Nephron progenitor cell (in vitro differentiated cells): ENCODE measurements around the gene RAB36.

Source experiments
- DNase-seq: peaks from one replicate; pipeline ENCODE4 v3.0.0; 2021
- H3K27ac Mint-ChIP-seq: 2 replicates; pipeline ENCODE4 v1.8.0; 2021; ENCODE audit warnings: mild to moderate bottlenecking, moderate library complexity, mixed read lengths
- H3K27me3 Mint-ChIP-seq: 2 replicates; pipeline ENCODE4 v1.8.0; 2021; ENCODE audit warnings: mild to moderate bottlenecking, low read depth, mixed read lengths; ENCODE audit not compliant: poor library complexity
- H3K36me3 Mint-ChIP-seq: 2 replicates; pipeline ENCODE4 v1.8.0; 2021; ENCODE audit warnings: low read depth, mixed read lengths
- H3K4me1 Mint-ChIP-seq: 2 replicates; pipeline ENCODE4 v1.8.0; 2021; ENCODE audit warnings: mixed read lengths
- H3K4me3 Mint-ChIP-seq: 2 replicates; pipeline ENCODE4 v1.8.0; 2021; ENCODE audit warnings: mild to moderate bottlenecking, moderate library complexity, mixed read lengths
- H3K9me3 Mint-ChIP-seq: 2 replicates; pipeline ENCODE4 v1.8.0; 2021; ENCODE audit warnings: mild to moderate bottlenecking, moderate library complexity, mixed read lengths
- TF ChIP-seq, protein P1 (sequence below): fragments of 200-600 bp; sonication (generic); IDR thresholded peaks from 2 replicates; pipeline ENCODE4 v1.5.0; 2021; ENCODE audit warnings: antibody characterized with exemption

RAB36 gene

GRCh38 chr22:23117891-23118646 lies 27.2 kb upstream of the RAB36 start:
- TF ChIP-seq, protein P1, sequence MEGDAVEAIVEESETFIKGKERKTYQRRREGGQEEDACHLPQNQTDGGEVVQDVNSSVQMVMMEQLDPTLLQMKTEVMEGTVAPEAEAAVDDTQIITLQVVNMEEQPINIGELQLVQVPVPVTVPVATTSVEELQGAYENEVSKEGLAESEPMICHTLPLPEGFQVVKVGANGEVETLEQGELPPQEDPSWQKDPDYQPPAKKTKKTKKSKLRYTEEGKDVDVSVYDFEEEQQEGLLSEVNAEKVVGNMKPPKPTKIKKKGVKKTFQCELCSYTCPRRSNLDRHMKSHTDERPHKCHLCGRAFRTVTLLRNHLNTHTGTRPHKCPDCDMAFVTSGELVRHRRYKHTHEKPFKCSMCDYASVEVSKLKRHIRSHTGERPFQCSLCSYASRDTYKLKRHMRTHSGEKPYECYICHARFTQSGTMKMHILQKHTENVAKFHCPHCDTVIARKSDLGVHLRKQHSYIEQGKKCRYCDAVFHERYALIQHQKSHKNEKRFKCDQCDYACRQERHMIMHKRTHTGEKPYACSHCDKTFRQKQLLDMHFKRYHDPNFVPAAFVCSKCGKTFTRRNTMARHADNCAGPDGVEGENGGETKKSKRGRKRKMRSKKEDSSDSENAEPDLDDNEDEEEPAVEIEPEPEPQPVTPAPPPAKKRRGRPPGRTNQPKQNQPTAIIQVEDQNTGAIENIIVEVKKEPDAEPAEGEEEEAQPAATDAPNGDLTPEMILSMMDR = no peak
- Mint-ChIP-seq H3K27ac (no peak overlapping the region), H3K36me3 (no peaks in the 10 kb centered on the region), H3K4me1 (no peaks in the 10 kb centered on the region), H3K9me3 (no peaks in the 10 kb centered on the region), H3K27me3 (peaks cover 8% of the 10 kb centered on the region), H3K4me3 (no peak overlapping the region)
- DNase-seq = no peak

GRCh38 chr22:23118647-23119493 lies 26.4 kb upstream of the RAB36 start:
- Mint-ChIP-seq H3K4me3 (no peak overlapping the region), H3K27me3 (peaks cover 8% of the 10 kb centered on the region), H3K36me3 (no peaks in the 10 kb centered on the region), H3K27ac (no peak overlapping the region), H3K4me1 (no peaks in the 10 kb centered on the region), H3K9me3 (no peaks in the 10 kb centered on the region)
- DNase-seq = no peak
- TF ChIP-seq, protein P1 = no peak

GRCh38 chr22:23119494-23120414 lies 25.5 kb upstream of the RAB36 start:
- Mint-ChIP-seq H3K36me3 (peaks cover 4% of the 10 kb centered on the region), H3K4me3 (no peak overlapping the region), H3K4me1 (no peaks in the 10 kb centered on the region), H3K9me3 (no peaks in the 10 kb centered on the region), H3K27ac (no peak overlapping the region), H3K27me3 (peaks cover 8% of the 10 kb centered on the region)
- TF ChIP-seq, protein P1 = no peak
- DNase-seq = no peak

DNA sequence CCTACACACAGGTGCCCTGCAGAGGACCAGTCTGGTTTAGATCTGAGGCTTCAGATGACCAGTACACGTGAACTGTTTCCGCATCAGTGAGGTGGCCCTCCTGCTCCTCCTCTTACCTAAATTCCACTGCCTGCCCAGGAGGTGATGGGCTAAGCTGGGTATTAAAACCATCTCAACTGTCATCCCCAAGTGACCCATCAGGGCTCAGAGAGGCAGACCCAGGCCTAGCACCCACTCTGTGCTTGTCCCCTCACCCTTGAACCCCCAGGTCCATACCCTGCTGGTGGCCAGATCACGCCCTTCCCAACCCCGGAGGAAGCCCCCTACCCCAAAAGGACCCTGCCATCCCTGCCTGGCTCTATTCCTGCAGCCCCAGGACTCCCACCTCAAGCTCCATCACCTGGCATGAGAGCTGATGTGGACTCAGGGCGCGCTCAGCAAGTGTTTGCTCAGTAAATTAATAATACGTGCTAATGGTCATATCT lies 24.8 kb upstream of the RAB36 start:
- TF ChIP-seq, protein P1 = no peak
- H3K4me1 Mint-ChIP-seq = no peaks in the 10 kb centered on the region

DNA sequence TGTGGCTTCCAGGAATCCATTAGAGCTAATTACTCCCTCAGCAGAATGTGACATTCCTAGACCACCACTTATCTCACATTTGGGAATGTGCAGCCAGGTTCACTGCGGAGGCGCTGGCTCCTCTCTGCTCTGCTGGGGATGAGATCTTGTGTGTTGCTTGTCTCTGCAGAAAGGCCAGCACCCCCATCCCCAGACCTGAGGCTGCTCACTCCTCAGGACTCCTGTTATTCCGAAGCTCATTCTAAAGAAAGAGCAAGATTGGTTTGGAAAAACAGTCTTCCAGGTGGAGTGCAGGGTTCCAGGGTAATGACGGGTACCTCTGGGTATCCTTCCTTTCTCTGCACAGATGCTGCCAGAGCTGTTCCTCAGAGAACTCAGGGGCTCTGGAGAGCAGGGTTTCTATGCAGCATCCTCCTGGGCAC lies 24.3 kb upstream of the RAB36 start:
- H3K4me1 Mint-ChIP-seq = no peaks in the 10 kb centered on the region
- no peak overlapping the region for H3K27ac Mint-ChIP-seq
- peaks cover 8% of the 10 kb centered on the region for H3K27me3 Mint-ChIP-seq
- TF ChIP-seq, protein P1 = no peak
- no peaks in the 10 kb centered on the region for H3K9me3 Mint-ChIP-seq
- no peak for DNase-seq
- H3K36me3 Mint-ChIP-seq = peaks cover 4% of the 10 kb centered on the region
- no peak overlapping the region for H3K4me3 Mint-ChIP-seq

More for the DNA sequence above, 24.8 kb upstream of the RAB36 start:
- H3K4me3 Mint-ChIP-seq = no peak overlapping the region
- peaks cover 8% of the 10 kb centered on the region for H3K27me3 Mint-ChIP-seq
- no peak overlapping the region for H3K27ac Mint-ChIP-seq
- no peak for DNase-seq
- H3K36me3 Mint-ChIP-seq = peaks cover 4% of the 10 kb centered on the region
- no peaks in the 10 kb centered on the region for H3K9me3 Mint-ChIP-seq
